Neural cell (in vitro differentiated cells): ENCODE data around the gene ATXN10.

Source experiments
- CTCF ChIP-seq: fragments of 450-650 bp; IDR thresholded peaks from 2 replicates; pipeline ENCODE4 v1.5.1; 2014; ENCODE audit warnings: antibody characterized with exemption, mild to moderate bottlenecking, moderate library complexity; ENCODE audit not compliant: poor library complexity, severe bottlenecking
- EZH2 ChIP-seq: fragments of 200-600, 300-800 bp; shearing (Covaris generic), sonication (generic); IDR thresholded peaks from 2 replicates; pipeline ENCODE4 v1.6.1; 2014; ENCODE audit warnings: antibody characterized with exemption, low read length, borderline replicate concordance, mild to moderate bottlenecking; ENCODE audit not compliant: insufficient read depth, poor library complexity, severe bottlenecking
- MXI1 ChIP-seq: fragments of 450-650 bp; conservative IDR thresholded peaks from 2 replicates; pipeline ENCODE4 v1.6.1; 2014; ENCODE audit warnings: antibody characterized with exemption, mild to moderate bottlenecking; ENCODE audit not compliant: poor library complexity, severe bottlenecking
- POLR2AphosphoS5 ChIP-seq: IDR thresholded peaks from 2 replicates; pipeline ENCODE4 v1.6.1; 2012
- RAD21 ChIP-seq: fragments of 450-650 bp; conservative IDR thresholded peaks from 2 replicates; pipeline ENCODE4 v1.6.1; 2014; ENCODE audit warnings: antibody characterized with exemption, mild to moderate bottlenecking, moderate library complexity

DNA sequence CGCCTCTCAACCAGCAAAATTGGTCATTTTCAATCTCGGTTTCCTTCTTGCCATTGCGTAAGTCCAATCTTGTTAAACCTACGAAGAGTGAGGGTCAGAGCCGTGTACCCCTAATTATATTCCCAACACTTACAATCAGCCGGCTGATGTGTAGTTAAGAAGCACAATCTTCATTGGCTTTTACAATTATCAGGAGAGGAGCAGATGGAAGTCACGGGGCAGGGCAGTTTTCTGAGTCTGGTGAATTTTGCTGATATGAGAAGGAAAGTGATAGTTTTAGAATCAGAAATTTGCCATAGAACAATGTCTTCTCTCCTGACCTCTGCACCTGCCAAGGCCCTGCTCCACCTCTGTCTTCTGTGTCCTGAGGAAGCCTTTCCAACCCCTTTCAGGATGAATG is 35.0 kb upstream of the ATXN10 start:
- no peak for TF ChIP-seq RAD21
- TF ChIP-seq CTCF: no peak
- TF ChIP-seq EZH2: no peak
- TF ChIP-seq POLR2AphosphoS5: no peak
- TF ChIP-seq MXI1: no peak
